Glutamatergic neuron (in vitro differentiated cells): ENCODE measurements around the gene DUOX2. TPM values are rescaled to one million over a fixed set of nuclear protein-coding genes. Genes with fewer than 3 reads are reported as not detected.

ENCODE experiments used
- DNase-seq: peaks from one replicate; pipeline ENCODE4 v3.0.0; 2022
- H3K27ac Mint-ChIP-seq: one replicate; pipeline ENCODE4 v1.8.0; 2020; ENCODE audit warnings: mild to moderate bottlenecking, mixed read lengths, inconsistent platforms; ENCODE audit not compliant: unreplicated experiment
- H3K27me3 Mint-ChIP-seq: one replicate; pipeline ENCODE4 v1.8.0; 2020; ENCODE audit warnings: mild to moderate bottlenecking, moderate library complexity, mixed read lengths, inconsistent platforms; ENCODE audit not compliant: unreplicated experiment
- H3K36me3 Mint-ChIP-seq: one replicate; pipeline ENCODE4 v1.8.0; 2020; ENCODE audit warnings: mild to moderate bottlenecking, mixed read lengths, inconsistent platforms; ENCODE audit not compliant: unreplicated experiment
- H3K4me1 Mint-ChIP-seq: one replicate; pipeline ENCODE4 v1.8.0; 2020; ENCODE audit warnings: mild to moderate bottlenecking, low read depth, mixed read lengths, inconsistent platforms; ENCODE audit not compliant: unreplicated experiment
- H3K4me3 Mint-ChIP-seq: one replicate; pipeline ENCODE4 v1.8.0; 2020; ENCODE audit warnings: mild to moderate bottlenecking, mixed read lengths, inconsistent platforms; ENCODE audit not compliant: unreplicated experiment
- H3K9me3 Mint-ChIP-seq: one replicate; pipeline ENCODE4 v1.8.0; 2020; ENCODE audit warnings: mild to moderate bottlenecking, moderate library complexity, mixed read lengths, inconsistent platforms; ENCODE audit not compliant: unreplicated experiment
- CTCF ChIP-seq: fragments of 200-600 bp; sonication (generic); IDR thresholded peaks from one replicate; pipeline ENCODE4 v1.5.0; 2021; ENCODE audit not compliant: partially characterized antibody, unreplicated experiment
- total RNA-seq: library from RNA; stranded (reverse); fragmentation: NEBNext Ultra II Directional; extraction: Animal tissue kit (Norgen Biotek cat#: 25700); gene quantifications from one replicate; pipeline ENCODE4 v1.2.1, GENCODE V29; 2021; ENCODE audit not compliant: unreplicated experiment

Gene DUOX2
- total RNA-seq, 1 donor from 2014 or later, result not detected

GRCh38 chr15:45101749-45102148, 12.2 kb downstream of the DUOX2 start:
- Mint-ChIP-seq H3K36me3 (no peaks in the 10 kb centered on the region), H3K9me3 (peaks cover 3% of the 10 kb centered on the region), H3K27ac (no peak overlapping the region), H3K4me1 (no peaks in the 10 kb centered on the region), H3K27me3 (peaks cover 3% of the 10 kb centered on the region), H3K4me3 (no peak overlapping the region)
- DNase-seq, result no peak
- TF ChIP-seq CTCF, result no peak

- DNase-seq, result no peak
- no peaks in the 10 kb centered on the region for H3K4me1 Mint-ChIP-seq
- no peak overlapping the region for H3K4me3 Mint-ChIP-seq
- H3K36me3 Mint-ChIP-seq, result no peaks in the 10 kb centered on the region
- H3K9me3 Mint-ChIP-seq, result peaks cover 3% of the 10 kb centered on the region
- no peak overlapping the region for H3K27ac Mint-ChIP-seq
- H3K27me3 Mint-ChIP-seq, result peaks cover 6% of the 10 kb centered on the region
- TF ChIP-seq CTCF, result no peak
Observed at GRCh38 chr15:45100884-45101625, 12.9 kb downstream of the DUOX2 start.

GRCh38 chr15:45099549-45100165, 14.3 kb downstream of the DUOX2 start:
- Mint-ChIP-seq H3K4me1 (no peaks in the 10 kb centered on the region), H3K36me3 (no peaks in the 10 kb centered on the region), H3K27ac (no peak overlapping the region), H3K27me3 (peaks cover 6% of the 10 kb centered on the region), H3K9me3 (peaks cover 4% of the 10 kb centered on the region), H3K4me3 (no peak overlapping the region)
- TF ChIP-seq CTCF, result no peak
- DNase-seq, result no peak

DNA sequence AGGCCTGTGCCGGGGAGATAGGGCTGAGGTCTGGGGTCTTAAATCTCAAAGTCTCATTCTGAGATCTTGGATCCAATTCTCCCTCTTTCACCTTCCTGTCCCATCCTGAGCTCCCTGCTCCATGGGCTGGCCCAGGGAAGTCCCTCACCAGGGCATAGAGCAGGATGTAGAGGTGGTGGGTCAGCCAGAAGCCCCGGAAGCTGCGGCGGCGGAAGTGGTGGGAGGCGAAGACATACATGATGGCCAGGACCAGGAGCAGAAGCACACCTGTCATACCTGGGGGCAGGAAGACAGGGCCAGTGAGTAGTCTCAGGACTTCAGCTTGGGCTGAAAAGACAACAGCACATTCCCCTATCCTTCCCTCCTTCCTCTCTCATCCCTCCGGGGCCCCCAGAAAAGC, 16.5 kb downstream of the DUOX2 start:
- Mint-ChIP-seq H3K27ac (no peak overlapping the region), H3K36me3 (peaks cover 5% of the 10 kb centered on the region), H3K27me3 (peaks cover 4% of the 10 kb centered on the region), H3K4me3 (no peak overlapping the region), H3K4me1 (no peaks in the 10 kb centered on the region), H3K9me3 (peaks cover 2% of the 10 kb centered on the region)
- no peak for DNase-seq
- no peak for TF ChIP-seq CTCF

DNA sequence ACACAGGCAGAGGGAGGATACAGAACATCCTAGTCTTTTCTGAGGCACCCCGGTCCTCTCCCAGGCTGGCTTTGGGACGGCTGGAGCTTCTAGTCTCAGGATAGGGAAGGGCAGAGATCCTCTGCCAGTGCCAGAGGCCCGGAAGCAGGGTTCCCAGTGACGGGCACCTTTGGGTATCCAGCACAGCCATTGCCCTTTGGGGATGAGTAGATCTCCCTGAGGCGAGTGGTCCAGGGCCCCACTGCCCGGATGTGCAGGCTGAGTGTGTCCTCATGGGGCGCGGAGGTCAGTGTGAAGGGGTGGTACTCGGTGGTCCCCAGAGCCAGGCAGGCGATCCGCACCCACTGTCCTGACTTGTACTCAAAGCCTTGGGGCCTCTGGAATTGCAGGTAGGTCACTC, 18.3 kb downstream of the DUOX2 start:
- H3K9me3 Mint-ChIP-seq, result peaks cover 2% of the 10 kb centered on the region
- no peak for TF ChIP-seq CTCF
- no peak for DNase-seq
- H3K27me3 Mint-ChIP-seq, result peaks cover 3% of the 10 kb centered on the region
- peaks cover 9% of the 10 kb centered on the region for H3K36me3 Mint-ChIP-seq
- H3K27ac Mint-ChIP-seq, result no peak overlapping the region
- H3K4me3 Mint-ChIP-seq, result no peak overlapping the region
- H3K4me1 Mint-ChIP-seq, result no peaks in the 10 kb centered on the region
